ENCODE measurements around the gene TSPAN2.

DNA sequence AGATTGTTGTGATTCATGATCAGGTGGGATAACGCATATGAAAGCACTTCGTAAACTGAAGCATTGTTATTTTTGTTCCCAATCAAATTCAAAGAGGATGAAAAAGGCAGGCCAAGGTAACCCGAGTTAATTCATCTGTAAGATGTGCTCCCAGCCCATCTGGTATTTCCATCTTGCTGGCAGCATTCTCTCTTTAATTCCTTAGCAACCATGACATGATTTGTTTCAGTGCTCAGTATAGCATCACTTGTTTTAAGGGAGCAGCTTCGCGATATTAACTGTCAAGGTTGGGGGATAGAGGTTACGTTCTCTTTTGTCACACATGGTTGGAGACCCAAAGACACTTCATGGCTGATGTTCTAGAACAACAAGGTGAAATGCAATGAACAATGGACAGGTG is 6.4 kb downstream of the TSPAN2 start:
- TF ChIP-seq, protein P1, sequence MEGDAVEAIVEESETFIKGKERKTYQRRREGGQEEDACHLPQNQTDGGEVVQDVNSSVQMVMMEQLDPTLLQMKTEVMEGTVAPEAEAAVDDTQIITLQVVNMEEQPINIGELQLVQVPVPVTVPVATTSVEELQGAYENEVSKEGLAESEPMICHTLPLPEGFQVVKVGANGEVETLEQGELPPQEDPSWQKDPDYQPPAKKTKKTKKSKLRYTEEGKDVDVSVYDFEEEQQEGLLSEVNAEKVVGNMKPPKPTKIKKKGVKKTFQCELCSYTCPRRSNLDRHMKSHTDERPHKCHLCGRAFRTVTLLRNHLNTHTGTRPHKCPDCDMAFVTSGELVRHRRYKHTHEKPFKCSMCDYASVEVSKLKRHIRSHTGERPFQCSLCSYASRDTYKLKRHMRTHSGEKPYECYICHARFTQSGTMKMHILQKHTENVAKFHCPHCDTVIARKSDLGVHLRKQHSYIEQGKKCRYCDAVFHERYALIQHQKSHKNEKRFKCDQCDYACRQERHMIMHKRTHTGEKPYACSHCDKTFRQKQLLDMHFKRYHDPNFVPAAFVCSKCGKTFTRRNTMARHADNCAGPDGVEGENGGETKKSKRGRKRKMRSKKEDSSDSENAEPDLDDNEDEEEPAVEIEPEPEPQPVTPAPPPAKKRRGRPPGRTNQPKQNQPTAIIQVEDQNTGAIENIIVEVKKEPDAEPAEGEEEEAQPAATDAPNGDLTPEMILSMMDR (IDR thresholded peaks at IDR 0.05) = no peak
- TF ChIP-seq EP300 (IDR thresholded peaks at IDR 0.05) (no peak), POLR2AphosphoS5 (IDR thresholded peaks at IDR 0.05) (no peak)
